ENCODE measurements around the gene PTPRN2.
"Not testable (repeated sequence)": the region's sequence is repeated elsewhere in the genome, so short reads cannot be mapped to it uniquely, and the experiment has no call there.

The PTPRN2 gene

DNA sequence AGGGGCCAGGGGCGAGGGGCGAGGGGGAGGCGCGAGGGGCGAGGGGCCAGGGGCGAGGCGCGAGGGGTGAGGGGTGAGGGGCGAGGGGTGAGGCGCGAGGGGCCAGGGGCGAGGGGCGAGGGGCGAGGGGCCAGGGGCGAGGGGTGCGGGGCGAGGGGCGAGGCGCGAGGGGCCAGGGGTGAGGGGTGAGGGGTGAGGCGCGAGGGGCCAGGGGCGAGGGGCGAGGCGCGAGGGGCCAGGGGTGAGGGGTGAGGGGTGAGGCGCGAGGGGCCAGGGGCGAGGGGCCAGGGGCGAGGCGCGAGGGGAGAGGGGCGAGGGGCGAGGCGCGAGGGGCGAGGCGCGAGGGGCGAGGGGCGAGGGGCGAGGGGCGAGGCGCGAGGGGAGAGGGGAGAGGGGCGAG lies 192.3 kb downstream of the PTPRN2 start:
- no peak for DNase-seq

DNA sequence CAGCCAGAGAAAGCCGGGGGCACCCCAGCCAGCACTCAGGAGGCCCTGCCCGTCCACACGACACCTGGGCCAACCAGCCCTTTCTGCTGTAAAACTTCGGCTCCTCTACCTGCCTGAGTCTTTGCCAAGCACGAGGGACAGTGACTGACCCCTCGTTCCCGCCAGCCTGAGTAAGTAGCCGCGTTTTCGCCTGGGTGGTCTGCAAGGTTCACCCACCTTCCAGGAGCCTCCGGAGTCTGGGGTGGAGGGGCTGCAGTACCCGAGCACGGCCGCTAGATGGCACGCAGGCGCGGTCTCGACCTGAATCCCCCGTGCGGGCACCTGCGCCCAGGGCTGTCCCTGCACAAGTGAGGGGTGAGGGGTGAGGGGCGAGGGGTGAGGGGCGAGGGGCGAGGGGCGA lies 192.7 kb downstream of the PTPRN2 start:
- no peak for DNase-seq

DNA sequence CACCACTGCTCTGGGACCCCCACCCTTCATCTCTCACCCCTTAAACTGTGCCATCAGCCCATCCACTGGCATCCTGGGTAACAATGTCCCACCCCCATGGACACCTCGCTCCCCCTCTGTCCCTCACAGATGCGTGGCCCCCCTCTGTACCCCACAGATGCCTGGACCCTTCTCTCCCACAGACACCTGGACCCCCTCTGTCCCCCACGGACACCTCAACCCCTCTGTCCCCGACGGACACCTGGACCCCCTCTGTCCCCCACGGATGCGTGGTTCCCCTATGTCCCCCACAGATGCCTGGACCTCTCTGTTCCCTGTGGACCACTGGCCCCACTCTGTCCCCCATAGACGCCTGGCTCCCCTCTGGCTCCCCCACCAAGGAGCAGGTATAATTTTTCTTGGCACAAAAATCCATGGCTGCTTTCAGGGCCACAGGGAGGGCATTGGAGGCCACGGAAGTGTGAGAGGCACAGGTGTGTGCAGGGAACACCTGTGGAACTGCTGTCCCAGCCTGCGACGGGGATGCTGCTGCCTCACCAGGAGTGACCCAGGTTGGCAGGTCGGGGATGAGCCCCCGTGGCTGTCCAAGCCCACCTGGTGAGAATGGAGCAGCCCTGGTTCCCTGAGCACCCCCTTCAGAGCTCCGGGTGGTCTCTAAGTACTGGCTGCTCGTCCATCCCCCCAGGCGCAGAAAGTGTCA lies 193.5 kb downstream of the PTPRN2 start:
- DNase-seq, result no peak

DNA sequence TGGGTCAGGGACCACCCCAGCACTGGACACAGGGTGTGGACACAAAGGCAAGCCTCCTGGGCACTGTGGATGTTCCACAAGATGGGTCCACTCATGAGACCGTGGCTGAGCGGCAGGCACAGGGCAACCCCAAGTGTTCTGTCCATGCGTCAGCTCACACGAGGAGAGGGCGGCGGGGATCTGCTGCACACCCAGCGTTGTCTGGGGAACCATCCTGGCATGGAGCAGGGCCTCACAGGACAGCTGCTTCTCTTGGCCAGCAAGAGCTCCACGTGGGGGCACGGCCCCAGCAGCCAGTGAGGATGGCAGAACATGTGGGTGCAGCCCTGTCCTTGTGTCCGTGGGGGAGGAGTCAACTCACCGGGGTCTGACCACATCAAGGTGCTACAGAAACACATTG lies 195.4 kb downstream of the PTPRN2 start:
- DNase-seq, result no peak

DNA sequence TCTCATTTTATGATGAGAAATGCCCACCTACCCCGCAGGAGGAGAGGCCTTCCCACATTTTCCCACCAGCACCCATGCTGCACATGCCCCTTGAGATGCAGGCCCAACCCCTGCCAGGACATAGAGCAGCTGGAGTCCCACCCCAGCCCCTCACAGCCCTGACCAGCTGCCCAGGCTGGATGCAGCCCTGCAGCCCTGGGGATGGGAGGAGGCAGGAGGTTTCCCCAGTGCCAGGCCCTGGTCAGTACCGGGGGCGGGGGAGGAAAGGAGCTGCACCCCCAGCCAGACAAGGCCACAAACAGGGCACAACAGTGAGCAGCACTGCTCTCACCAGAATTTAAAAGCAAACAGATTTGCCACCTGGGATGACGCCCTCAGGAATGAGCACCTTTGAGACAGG lies 196.1 kb downstream of the PTPRN2 start:
- DNase-seq, result no peak

DNA sequence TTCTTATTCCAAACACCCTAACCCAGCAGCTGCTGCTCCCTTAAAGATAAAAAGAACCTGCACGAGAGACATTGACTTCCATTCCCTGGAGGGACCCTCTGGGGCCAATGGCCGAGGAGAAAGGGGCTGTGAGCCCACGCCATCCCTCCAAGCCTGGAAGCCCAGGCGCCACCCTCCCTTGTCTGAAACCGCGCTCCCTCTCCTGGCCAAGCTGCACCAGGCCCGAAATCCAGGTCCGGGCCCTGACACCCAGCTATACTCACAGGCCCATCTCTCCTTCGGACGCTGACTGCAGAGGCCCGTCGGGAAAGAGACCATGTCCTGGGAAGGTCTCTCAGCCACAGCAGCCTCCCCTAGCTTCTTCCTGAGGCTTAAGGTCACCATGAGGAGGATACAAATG lies 196.5 kb downstream of the PTPRN2 start:
- DNase-seq, result no peak

DNA sequence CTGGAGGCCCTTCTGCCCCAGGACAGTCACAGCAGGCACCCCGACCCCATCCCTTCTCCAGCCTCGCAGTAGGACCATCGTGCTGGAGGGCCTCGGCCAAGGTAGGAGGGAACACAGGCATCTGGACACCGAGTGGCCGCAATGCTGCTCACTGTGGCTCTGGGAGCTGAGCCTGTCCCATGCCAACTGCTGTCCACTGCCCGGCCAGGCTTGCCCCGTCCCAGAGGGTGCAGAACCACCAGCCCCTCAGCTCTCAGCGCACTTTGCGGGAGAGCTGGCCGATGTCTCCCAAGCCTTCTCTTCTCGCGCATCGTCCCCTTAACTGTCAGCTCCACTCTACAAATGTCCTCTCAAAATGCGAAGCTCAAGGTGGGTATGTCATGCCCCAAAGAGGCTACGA lies 197.2 kb downstream of the PTPRN2 start:
- DNase-seq, result no peak

DNA sequence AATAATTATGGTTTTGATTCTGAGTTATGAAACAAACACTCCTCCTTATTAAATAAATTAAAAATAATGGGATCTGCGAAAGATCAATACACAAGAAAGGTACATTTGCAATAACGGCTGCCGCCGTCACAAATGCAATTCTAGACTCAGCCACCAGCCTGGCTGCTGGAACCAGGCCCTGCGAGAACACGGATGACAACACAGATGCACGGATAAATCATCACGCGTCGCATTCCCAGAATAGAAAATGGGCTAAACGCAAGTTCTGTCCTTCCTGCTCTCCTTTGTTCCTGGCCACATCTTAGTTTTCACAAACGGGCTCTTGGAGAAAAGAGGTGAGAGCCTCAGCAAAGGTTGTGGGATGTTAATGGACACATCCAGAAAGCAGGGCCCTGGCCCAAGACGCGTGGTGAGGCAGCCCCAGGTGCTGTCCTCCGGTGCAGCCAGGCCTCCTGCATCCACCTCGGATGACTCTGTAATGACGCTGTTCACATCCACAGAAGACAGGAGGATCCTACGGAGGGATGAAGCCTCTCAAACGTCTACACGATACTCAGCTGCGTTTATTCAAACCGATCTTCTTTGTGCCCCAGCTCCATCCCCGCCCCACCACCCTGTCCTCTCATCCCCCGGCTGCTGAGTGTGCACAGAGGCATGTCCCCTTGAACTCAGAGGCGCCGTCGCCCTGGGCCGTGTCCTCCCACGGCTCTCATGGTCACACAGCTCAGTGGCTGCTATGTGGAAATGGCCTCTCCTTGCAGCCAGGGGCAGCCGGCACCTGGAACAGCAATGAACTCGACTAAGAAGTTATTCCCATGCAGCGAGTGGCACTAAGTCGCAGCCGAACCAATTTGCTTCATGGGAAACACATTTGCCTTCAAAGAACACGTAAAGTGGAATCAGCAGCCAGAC lies 197.9 kb downstream of the PTPRN2 start:
- no peak for DNase-seq

DNA sequence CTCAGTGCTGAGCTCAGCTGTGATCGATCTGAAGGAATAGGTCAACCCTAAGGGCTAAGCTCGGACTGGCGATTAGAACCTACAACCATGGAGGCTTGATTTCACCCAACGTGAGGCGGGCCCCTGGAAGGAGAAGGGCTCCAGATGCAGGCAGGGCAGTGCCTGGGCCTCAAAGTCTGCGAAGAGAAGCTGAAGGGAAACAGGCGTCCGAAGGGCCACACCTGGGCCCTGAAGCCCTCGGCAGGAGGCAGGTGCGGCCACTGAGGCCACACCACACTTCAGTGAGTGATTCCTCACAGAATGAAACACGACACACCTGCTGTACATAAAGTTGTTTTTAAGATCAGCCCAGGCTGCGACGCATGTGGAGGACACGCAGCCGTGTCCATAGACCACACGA lies 198.7 kb downstream of the PTPRN2 start:
- no peak for DNase-seq

DNA sequence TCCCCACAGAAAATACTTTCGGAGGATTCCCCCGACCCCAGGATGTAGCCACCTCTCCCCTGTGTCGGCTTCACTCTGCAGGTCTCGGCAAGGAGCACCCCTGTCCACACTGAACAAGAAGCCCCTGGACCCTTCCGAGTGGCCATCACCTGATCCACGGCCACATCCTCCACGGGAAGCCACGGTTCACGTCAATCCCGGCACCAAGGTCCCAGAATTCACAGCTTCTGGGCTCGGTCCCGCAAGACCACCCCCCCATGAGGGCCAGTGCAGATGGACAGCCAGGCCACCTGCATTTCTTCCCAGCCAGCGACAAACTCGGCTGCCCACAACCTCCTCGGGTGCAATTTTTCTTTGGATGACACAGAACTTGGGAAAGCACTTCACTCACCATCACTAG lies 199.6 kb downstream of the PTPRN2 start:
- DNase-seq, result no peak

DNA sequence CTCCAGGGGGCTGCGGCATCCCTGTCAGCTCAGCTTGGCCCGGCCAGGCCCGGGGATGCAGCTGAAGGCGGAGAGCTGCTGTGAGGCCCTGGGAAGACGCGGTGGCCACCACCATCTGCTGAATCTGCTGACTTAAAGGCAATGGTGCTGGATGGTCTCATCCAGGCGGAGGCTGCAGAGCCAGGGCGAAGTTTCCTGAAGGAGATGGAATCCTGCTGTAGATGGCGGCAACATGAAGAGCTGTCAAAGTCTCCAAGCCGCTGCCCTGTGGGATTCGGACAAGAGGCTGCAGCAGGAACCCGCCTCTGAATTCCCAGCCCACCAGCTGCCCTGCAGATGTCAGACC lies 200.1 kb downstream of the PTPRN2 start:
- DNase-seq, result no peak

DNA sequence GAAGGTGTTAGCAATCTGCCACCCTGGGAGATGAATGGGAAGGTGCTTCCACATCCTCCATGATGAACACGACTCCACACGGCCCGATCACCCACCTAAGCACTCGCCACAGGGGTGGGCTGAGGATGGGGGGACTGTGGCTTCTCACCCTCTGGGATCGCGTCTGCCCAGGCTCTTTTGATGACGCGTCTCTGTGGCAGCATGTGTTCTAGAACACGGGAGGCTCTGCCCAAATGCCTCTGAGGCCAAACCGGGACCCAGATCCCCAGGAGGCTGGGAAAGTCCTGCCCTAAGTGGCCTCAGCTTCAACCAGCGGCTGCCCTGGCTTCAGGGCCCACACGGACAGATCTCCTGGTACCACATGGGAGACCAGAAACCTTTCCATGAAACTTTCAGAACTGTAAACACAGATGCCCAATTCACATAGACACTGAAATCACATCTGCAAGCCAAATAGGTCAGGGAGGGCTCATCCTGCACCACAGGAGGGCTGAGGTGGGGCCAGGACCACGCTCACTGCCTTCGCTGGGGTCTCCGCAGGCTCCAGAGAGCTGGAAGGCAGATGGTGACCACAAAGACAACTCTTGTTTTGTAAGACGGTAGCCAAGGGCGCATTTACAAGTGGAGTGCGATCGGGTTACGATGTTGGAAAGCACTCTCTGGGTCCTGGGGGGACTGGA lies 200.6 kb downstream of the PTPRN2 start:
- no peak for DNase-seq

DNA sequence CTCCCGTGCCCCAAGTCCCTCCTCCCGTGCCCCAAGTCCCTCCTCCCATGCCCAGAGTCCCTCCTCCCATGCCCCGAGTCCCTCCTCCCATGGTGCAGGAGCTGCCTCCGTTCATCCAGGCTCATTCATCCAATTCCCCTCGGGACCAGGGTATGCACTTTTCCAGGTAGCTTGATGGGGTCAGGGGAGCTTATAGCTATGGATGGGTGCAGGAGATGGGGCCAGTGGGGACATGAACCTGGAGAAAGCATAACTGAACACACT lies 201.3 kb downstream of the PTPRN2 start:
- DNase-seq, result no peak

DNA sequence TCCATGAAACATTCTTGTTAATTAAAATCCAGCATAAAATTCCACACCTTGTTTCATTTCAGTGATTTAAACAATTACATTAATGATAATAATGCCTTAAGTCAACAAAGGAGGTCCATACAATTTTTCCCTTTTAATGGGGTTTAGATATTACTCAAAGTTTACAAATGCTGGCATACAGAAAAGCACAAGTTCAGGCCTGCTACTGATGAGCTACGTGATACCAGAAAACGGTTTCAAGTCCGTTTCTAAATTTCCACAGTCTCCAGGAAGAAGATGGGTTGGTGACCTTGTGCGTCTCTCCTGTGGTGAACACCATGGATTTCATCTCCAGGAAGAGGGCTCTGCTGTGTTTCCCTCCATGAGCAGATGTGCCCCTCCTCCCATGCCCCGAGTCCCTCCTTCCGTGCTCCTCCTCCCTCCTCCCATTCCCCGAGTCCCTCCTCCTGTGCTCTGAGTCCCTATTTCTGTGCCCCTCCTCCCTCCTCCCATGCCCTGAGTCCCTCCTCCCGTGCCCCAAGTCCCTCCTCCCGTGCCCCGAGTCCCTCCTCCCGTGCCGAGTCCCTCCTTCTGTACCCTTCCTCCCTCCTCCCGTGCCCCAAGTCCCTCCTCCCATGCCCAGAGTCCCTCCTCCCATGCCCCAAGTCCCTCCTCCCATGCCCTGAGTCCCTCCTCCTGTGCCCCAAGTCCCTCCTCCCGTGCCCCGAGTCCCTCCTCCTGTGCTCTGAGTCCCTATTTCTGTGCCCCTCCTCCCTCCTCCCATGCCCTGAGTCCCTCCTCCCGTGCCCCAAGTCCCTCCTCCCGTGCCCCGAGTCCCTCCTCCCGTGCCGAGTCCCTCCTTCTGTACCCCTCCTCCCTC lies 201.9 kb downstream of the PTPRN2 start:
- DNase-seq, result not testable (repeated sequence)

DNA sequence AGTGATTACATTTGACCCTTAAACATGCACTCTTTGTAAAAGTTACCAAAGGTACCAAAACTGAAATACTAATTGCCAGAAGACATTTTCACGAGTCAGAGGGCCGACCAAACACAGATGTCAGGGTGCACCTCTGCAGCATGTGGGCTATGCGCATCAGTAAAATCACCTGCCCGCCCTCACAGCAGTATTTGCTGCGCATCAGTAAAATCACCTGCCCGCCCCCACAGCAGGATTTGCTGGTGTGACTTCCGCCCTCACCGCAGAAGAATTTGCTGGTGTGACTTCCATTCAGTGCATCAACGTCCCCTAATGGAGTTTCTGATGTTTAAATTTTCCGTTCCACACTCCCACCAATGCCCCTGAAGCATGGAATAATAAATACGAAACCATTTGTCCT lies 202.9 kb downstream of the PTPRN2 start:
- no peak for DNase-seq

DNA sequence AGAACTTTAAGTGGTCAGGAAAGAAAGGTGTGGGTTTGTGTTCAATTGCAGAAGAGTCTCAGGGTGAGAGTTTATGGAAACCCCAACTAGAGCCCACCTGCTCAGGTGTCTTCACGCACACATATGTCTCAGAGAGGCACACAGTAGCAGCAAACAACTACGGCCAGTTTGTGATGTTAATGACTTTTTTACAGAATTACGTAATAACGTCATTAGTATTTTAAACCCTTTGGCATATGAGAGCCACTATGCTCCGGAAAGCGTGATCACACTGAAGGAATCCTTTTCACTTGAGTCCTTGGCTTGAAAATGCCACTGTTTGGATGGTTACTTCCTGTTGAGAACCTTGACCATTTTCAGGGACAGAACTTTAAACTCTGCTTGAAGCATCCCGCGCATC lies 204.0 kb downstream of the PTPRN2 start:
- no peak for DNase-seq

DNA sequence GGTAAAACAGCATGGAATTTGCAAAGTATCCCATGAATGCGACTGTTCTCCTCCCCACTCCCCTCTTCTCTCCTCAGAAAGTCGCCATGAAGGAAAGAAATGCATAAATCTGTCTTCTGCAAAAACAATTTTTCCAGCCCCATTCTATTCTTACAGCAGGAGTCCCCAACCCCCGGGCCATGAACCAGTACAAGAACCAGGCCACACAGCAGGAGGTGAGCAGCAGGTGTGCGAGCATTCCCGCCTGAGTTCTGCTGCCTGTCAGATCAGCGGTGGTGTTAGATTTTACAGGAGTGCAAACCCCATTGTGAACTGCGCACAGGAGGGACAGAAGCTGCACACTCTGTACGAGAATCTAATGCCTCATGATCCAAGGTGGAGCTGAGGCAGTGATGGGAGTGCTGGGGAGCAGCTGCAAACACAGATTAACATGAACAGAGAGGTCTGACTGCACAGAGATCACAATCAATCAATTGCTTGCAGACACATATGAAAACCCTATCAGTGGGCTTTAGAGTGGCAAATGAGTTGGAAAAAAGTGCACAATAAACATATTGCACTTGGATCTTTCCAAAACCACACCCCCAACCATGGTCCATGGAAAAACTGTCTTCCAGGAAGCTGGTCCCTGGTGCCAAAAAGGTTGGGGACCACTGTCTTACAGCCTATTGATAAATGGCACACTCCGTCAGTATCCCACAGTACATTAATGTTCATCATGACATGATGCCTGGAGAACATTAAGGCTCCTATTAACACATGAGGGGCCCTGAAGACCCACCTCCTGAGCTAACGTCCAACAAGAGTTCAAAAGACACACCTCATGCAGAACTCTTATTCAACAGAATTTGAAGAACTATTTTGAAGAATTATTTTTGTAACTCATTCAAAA lies 205.0 kb downstream of the PTPRN2 start:
- no peak for DNase-seq

DNA sequence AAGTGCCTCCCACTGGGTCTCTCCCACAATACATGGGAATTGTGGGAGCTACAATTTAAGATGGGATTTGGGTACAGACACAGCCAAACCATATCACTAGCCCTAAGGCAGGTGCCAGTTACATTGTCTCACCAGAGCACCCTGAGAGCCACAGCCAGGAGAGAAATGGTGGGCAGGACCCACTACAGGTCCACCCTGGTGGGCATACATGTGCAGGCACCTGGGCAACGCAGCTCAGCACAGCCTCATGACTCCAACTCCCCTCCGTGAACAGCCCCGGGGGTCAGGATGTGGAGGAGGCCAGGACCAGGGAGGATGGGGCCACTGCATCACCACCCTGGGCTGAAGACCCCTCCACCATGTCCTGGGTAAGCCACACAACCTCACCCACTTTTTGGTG lies 205.7 kb downstream of the PTPRN2 start:
- DNase-seq, result no peak

DNA sequence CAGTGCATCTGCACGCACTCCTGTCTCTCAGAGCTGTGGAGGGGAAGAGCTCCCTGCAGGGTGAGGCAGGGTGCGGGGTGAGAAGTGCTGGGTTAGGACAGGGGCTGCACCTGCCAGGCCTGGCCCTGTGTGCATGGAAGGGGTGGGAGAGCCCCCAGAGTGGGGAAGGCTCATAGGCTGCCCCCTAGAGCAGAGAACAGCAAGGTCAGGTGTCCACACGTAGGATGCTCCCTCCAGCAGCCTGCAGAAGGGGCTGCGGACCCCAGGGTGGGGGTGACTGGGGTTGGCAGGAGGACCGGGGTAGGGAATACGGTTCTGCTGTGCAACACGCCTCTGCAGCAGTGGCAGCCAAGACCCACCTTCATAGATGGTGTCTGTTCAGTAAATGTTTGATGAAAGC lies 208.6 kb downstream of the PTPRN2 start:
- DNase-seq, result no peak

DNA sequence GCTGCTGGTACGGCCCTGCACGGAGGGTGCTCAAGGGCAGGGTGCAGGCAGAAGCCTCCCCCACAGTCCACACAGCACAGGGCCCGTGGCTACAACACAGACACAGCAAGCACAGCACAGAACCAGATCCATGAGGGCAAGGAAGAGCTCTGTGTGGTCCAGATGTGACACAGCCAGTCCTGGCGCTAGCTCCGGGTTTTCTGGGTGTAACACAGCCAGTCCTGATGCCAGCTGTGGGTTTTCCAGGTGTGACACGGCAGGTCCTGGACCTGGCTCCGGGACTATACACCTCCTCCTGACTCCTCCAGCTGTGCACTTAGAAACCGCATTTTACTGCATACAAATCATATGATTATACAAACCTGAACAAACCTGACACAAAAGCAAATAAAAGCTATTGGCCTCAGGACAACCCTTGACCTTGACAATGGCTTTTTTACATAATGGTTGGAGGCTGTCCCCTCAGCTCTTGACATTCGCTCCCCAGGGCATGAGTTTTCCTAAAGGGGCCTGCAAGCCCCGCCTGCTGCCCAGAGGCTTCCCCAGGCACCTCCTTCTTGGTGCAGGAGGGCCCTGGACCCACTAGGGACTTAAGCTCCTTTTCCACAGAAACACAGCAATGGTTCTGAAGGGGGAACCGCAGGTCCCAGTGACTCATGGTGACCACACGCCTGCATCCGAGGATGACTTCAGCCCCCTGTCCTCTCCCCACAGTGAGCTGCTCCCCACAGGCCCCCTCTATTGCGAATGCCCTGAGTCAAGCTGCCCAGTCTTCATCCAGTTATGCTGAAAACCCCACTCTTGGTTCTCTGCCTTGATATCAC lies 209.6 kb downstream of the PTPRN2 start:
- no peak for DNase-seq

DNA sequence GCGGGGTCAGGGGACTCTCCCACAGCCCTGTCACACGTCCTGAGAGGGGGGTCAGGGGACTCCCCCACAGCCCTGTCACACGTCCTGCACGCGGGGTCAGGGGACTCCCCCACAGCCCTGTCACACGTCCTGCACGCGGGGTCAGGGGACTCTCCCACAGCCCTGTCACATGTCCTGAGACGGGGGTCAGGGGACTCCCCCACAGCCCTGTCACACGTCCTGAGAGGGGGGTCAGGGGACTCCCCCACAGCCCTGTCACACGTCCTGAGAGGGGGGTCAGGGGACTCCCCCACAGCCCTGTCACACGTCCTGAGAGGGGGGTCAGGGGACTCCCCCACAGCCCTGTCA lies 210.8 kb downstream of the PTPRN2 start:
- not testable (repeated sequence) for DNase-seq
